Spleen (tissue), 13 donors: ENCODE data around the gene SCAND1. TPM values are rescaled to one million over a fixed set of nuclear protein-coding genes. Genes with fewer than 3 reads are reported as not detected.
"Not testable (repeated sequence)": the region's sequence is repeated elsewhere in the genome, so short reads cannot be mapped to it uniquely, and the experiment has no call there.

Experiments
- DNase-seq: peaks from one replicate; pipeline ENCODE4 v3.0.0-alpha.2; 2020
- H3K27ac ChIP-seq, 8 donors: fragments of 200-600 bp; sonication (generic) in 7 of 8; 1 replicate in 4 of 8; 2 replicates in 4 of 8; pipeline versions ENCODE4 v1.5.0 to v1.8.0; 2016 to 2021; ENCODE audit warnings: inconsistent platforms in 4 of 8, mild to moderate bottlenecking in 4 of 8, moderate library complexity in 1 of 8
- H3K27me3 ChIP-seq, 7 donors: fragments of 200-600 bp; sonication (generic) in 6 of 7; replicated peaks in 1 of 7; 1 replicate in 4 of 7; 2 replicates in 3 of 7; pipeline versions ENCODE4 v1.5.0 to v1.8.0; 2016 to 2021; ENCODE audit warnings: inconsistent platforms in 3 of 7, mild to moderate bottlenecking in 1 of 7
- H3K36me3 ChIP-seq, 6 donors: fragments of 200-600 bp; sonication (generic) in 5 of 6; 1 replicate in 4 of 6; 2 replicates in 2 of 6; pipeline versions ENCODE4 v1.5.0 to v1.8.0; 2016 to 2021; ENCODE audit warnings: inconsistent platforms in 2 of 6
- H3K4me1 ChIP-seq, 6 donors: fragments of 200-600 bp; sonication (generic) in 5 of 6; 1 replicate in 3 of 6; 2 replicates in 3 of 6; pipeline versions ENCODE4 v1.5.0 to v1.8.0; 2016 to 2021; ENCODE audit warnings: inconsistent platforms in 3 of 6
- H3K4me3 ChIP-seq, 8 donors: fragments of 200-600 bp; sonication (generic) in 7 of 8; 1 replicate in 4 of 8; 2 replicates in 4 of 8; pipeline versions ENCODE4 v1.5.0 to v1.8.0; 2016 to 2021; ENCODE audit warnings: inconsistent platforms in 4 of 8, mild to moderate bottlenecking in 4 of 8, moderate library complexity in 2 of 8
- H3K9me3 ChIP-seq, 8 donors: fragments of 200-600 bp; sonication (generic) in 7 of 8; 1 replicate in 4 of 8; 2 replicates in 4 of 8; pipeline versions ENCODE4 v1.5.0 to v1.8.0; 2016 to 2021; ENCODE audit warnings: inconsistent platforms in 4 of 8
- CTCF ChIP-seq, 11 experiments: fragments of 200-600 bp in 7 of 11; fragments of 450-650 bp in 4 of 11; sonication (generic) in 4 of 11; IDR thresholded peaks in 8 of 11; conservative IDR thresholded peaks in 3 of 11; 1 replicate in 7 of 11; 2 replicates in 4 of 11; pipeline versions ENCODE4 v1.4.0 to v1.8.0; 2016 to 2021; ENCODE audit warnings: antibody characterized with exemption in 11 of 11, inconsistent platforms in 4 of 11, mild to moderate bottlenecking in 1 of 11
- POLR2A ChIP-seq, 3 donors: fragments of 450-650 bp; IDR thresholded peaks; one replicate each; pipeline ENCODE4 v1.5.1; 2017; ENCODE audit warnings: antibody characterized with exemption in 3 of 3, mild to moderate bottlenecking in 1 of 3
- POLR2AphosphoS5 ChIP-seq, 3 donors: sonication (generic); formaldehyde crosslinking; IDR thresholded peaks; one replicate each; pipeline ENCODE4 v1.5.1; 2017; ENCODE audit warnings: antibody characterized with exemption in 3 of 3
- WGBS, 5 donors: extraction: QIAGEN DNeasy Blood & Tissue Kit in 3 of 5; methylation state at CpG; one replicate each; pipeline versions ENCODE4 v1.1.5 to v1.1.7; 2013 to 2018; 5-methylcytosine and 5-hydroxymethylcytosine counted together
- intact Hi-C: fragments of 100-400 bp; cut with DNase I; formaldehyde crosslinking; loops from one replicate; pipeline ENCODE4 v1.15.0; 2023; ENCODE audit warnings: low total_unique reads
- long read RNA-seq, 2 donors: transcript quantifications; one replicate each; lab custom pipeline, GENCODE V29; 2026
- polyA plus RNA-seq, 3 donors: library from polyadenylated mRNA; stranded (reverse); fragments of 200-250 nt; gene quantifications; one replicate each; pipeline ENCODE4 v1.2.1, GENCODE V29; 2013
- total RNA-seq, 7 donors: library from RNA; depleted of rRNA in 3 of 7; stranded (reverse); fragments of >200 nt in 3 of 7; fragmentation: NEBNext Ultra II Directional in 4 of 7; extraction: Animal tissue kit (Norgen Biotek cat#: 25700) in 4 of 7; gene quantifications; one replicate each; pipeline versions ENCODE4 v1.1.0 to v1.2.1, GENCODE V29; 2016 to 2021
- donor health status: healthy with polysubstance abuse.
- donor health status: DM: no; HTN: no; CAD: no; lungs with moderate emphysema.
- donor health status: DM: no; HTN: no; CAD: no.
- donor health status: Bipolar disorder and iron deficiency.
- donor health status: healthy.
- donor health status: DM: no; HTN: no; CAD: no.
- donor health status: DM: yes; HTN: yes; CAD: no.

SCAND1 gene
- total RNA-seq (10 to 100 TPM; 50.0 to 74.2 (median 57.7) TPM), polyA plus RNA-seq (100 to 1,000 TPM; 175 to 291 (median 192) TPM)
- long read RNA-seq, donor 1, transcript SCAND1-201 (2 exons, 902 nt): major isoform, 32 of 32 reads
- long read RNA-seq, donor 1, partial matches to known transcripts: 0 of 32 reads
- long read RNA-seq, donor 1, other reads (novel, unspliced or antisense): 0 of 32 reads
- long read RNA-seq, donor 2, transcript SCAND1-201 (2 exons, 902 nt): major isoform, 23 of 23 reads
- long read RNA-seq, donor 2, partial matches to known transcripts: 0 of 23 reads
- long read RNA-seq, donor 2, other reads (novel, unspliced or antisense): 0 of 23 reads

GRCh38 chr20:35954200-35954906, at the start of gene SCAND1:
Gene SCAND1, minus strand, starts transcription at chr20:35954502. Its CDS starts 218 bp downstream, at chr20:35954284.
- intact Hi-C loops: no loop called here
- H3K27me3 ChIP-seq: no peaks in the 10 kb centered on the region
- WGBS, 5 donors: 0 to 1% (median 0%) methylated on average over 50 to 76 of the region's 76 CpGs
- peak within 1 kb of the TSS; percentile 97 to 100 (median 99) for H3K27ac ChIP-seq
- H3K9me3 ChIP-seq: peaks cover 0 to 4% (median 0%) of the 10 kb centered on the region in 8 donors
- peak within 1 kb of the TSS; percentile 50 to 94 (median 84) for H3K4me3 ChIP-seq
- H3K36me3 ChIP-seq: peaks cover 0 to 18% (median 0%) of the 10 kb centered on the region in 6 donors
- peak; percentile 99 for DNase-seq
- TF ChIP-seq POLR2A (IDR thresholded peaks at IDR 0.05) (peak in 2 of 3 donors; percentile 2 to 62), POLR2AphosphoS5 (IDR thresholded peaks at IDR 0.05) (peak; percentile 93 to 97 (median 93)), CTCF (IDR thresholded peaks at IDR 0.05 in 8 of 11, conservative IDR thresholded peaks at IDR 0.05 in 3 of 11) (peak; percentile 94 to 100 (median 99))
- H3K4me1 ChIP-seq: peaks cover 19 to 40% (median 30%) of the 10 kb centered on the region in 6 donors

DNA sequence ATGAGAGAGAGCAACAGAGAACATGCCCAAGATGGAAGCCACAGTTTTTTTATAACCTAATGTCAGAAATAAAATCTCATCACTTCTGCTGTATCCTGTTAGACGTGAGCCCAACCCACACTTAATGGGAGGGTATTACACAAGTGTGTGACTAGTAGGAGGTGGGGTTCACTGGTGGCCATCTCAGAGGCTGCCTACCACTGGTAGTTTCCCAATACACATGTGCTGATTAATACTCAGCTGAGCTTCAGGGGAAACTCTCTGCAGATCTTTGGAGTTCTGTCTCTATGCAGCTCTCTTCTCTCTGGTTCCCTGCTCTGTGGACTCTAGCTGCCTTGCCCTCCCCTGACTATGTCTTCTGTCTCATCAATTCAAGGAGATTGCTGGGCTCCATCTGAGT, 49.7 kb upstream of the SCAND1 start:
- no peaks in the 10 kb centered on the region for H3K36me3 ChIP-seq
- intact Hi-C loops: no loop called here
- H3K9me3 ChIP-seq: peaks cover 0 to 32% (median 20%) of the 10 kb centered on the region in 8 donors
- TF ChIP-seq POLR2A (IDR thresholded peaks at IDR 0.05) (no peak), CTCF (IDR thresholded peaks at IDR 0.05 in 8 of 11, conservative IDR thresholded peaks at IDR 0.05 in 3 of 11) (no peak), POLR2AphosphoS5 (IDR thresholded peaks at IDR 0.05) (no peak)
- no peak overlapping the region for H3K27ac ChIP-seq
- H3K4me3 ChIP-seq: no peak overlapping the region
- H3K27me3 ChIP-seq: no peaks in the 10 kb centered on the region
- WGBS, 5 donors: 33 to 90% (median 59%) methylated on average over 1 of the region's 1 CpG
- H3K4me1 ChIP-seq: no peaks in the 10 kb centered on the region
- no peak for DNase-seq

GRCh38 chr20:36002855-36003254, 48.6 kb upstream of the SCAND1 start:
- H3K4me1 ChIP-seq: no peaks in the 10 kb centered on the region
- no peaks in the 10 kb centered on the region for H3K36me3 ChIP-seq
- H3K4me3 ChIP-seq: no peak overlapping the region
- no peak for DNase-seq
- intact Hi-C loops: no loop called here
- H3K27me3 ChIP-seq: no peaks in the 10 kb centered on the region
- H3K27ac ChIP-seq: no peak overlapping the region
- TF ChIP-seq POLR2A (IDR thresholded peaks at IDR 0.05) (no peak), POLR2AphosphoS5 (IDR thresholded peaks at IDR 0.05) (no peak), CTCF (IDR thresholded peaks at IDR 0.05 in 8 of 11, conservative IDR thresholded peaks at IDR 0.05 in 3 of 11) (no peak)
- H3K9me3 ChIP-seq: peaks cover 0 to 32% (median 20%) of the 10 kb centered on the region in 8 donors

DNA sequence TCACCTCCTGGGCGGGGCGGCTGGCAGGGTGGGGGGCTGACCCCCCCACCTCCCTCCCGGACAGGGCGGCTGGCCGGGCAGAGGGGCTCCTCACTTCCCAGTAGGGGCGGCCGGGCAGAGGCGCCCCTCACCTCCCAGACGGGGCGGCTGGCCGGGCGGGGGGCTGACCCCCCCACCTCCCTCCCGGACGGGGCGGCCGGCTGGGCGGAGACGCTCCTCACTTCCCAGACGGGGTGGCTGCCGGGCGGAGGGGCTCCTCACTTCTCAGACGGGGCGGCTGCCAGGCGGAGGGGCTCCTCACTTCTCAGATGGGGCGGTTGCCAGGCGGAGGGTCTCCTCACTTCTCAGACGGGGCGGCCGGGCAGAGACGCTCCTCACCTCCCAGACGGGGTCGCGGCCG, 47.0 kb upstream of the SCAND1 start:
- H3K27ac ChIP-seq, H3K4me3 ChIP-seq, H3K36me3 ChIP-seq, DNase-seq, intact Hi-C loops, H3K27me3 ChIP-seq, H3K4me1 ChIP-seq: not testable (repeated sequence)
- 94 to 96% (median 95%) methylated on average over 9 to 25 of the region's 34 CpGs; no CpG with 5 or more reads in 2 of the 5 donors for WGBS, 5 donors
- peaks cover 0 to 32% (median 20%) of the 10 kb centered on the region in 8 donors for H3K9me3 ChIP-seq

DNA sequence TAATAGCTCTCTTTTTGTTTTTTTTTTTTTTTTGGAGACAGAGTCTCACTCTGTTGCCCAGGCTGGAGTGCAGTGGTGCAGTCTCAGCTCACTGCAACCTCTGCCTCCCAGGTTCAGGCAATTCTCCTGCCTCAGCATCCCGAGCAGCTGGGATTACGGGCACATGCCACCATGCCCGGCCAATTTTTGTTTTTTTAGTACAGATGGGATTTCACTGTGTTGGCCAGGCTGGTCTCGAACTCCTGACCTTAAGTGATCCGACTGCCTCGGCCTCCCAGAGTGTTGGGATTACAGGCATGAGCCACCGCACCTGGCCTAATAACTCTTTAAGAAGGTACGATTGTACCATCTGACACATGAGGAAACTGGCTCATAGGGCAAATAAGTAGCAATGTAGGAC, 42.2 kb upstream of the SCAND1 start:
- DNase-seq: peak; percentile 6
- 89 to 96% (median 92%) methylated on average over 8 of the region's 8 CpGs for WGBS, 5 donors
- H3K4me3 ChIP-seq, H3K27ac ChIP-seq, H3K36me3 ChIP-seq, H3K27me3 ChIP-seq: not testable (repeated sequence)
- Histone ChIP-seq H3K9me3 (peaks cover 0 to 12% (median 10%) of the 10 kb centered on the region in 8 donors), H3K4me1 (peaks cover 0 to 14% (median 5%) of the 10 kb centered on the region in 6 donors)
- intact Hi-C loops: loop anchor here (10.0 kb wide), 1 partner anchor 198 kb away; no protein-coding TSS in a partner anchor
